Inflammatory macrophage (primary cell): ENCODE data around the gene TMEM145.

Experiments
- DNase-seq, 2 donors: peaks; one replicate each; pipeline ENCODE4 v3.0.0-alpha.2; 2020 to 2022

The TMEM145 gene

DNA sequence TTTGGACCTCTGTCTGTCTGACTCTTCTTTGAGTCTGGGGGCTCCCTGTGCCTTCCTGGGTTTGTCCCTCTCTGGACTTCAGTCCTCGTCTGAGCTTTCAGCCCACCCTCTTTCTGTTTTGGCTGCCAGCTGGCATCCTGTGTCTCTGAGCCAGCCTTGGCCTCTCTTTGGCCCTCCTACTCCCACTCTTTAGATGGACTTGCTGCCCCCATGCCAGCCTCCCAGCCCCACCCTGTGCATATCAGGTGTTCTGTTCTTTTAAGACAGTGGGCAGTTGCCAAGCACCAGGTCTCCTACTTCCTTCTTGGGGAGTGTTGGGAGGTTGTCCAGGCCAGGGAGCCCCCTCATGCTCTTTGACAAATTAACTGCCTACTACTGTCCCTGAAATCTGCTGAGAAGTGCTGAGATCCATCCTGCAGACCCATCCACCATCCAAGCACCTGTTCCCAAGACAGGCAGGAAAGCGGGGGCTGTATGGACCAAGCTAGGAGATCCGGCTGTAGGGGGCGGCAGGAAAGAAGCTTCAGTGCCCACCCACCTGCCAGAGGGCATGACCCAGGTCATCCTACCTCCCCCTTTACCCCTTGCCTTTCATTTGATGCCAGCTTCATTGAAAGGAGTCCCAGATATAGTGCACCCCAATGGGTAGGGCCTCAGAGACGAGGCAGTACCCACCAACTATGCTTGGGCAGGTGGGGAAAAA, 34.5 kb upstream of the TMEM145 start:
- DNase-seq, result no peak

- DNase-seq, result no peak
Observed at GRCh38 chr19:42279155-42279901, 33.8 kb upstream of the TMEM145 start.

DNA sequence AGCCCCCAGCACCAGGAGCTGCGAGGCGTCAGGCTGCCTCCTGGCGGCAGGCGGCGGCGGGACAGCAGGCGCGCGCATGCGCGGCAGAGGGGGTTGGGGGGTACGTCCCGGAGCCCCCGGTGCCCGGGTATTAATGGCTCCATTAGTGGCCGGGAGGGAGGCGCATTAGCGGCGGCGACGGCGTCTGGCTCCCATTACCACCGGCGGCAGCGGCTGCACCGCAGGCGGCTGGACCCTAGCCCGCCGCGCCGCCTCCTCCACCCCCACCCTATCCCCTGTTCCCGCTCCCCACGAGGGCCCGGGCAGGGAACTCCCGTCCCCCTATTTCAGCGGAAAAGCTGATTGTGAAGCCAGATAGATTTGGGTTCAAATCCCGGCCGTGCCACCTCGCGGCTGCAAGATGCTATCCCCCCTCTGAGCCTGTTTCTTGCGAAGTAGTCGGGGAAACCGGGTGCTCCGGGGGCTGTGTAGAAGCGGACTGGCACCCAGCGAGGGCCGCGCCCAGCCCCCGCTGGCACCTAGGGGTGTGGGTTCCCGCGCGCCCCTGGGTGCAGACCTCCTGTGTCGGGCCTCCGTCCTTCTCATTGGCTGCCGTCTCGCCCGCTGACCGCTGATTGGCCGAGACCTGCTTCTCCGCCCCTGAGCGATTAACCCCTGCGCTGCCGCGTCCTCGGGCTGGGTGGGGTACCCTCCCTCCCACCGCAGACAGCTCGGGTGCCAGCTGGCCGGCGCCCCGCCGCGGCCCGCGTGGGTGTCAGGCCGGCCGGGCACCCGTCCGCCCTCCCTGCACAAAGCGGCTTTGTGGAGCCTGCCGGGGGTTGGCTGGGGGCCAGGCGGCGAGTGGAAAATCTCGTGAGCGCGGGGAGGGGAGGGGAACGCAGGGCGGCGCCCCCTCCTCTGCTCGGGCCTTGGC, 33.0 kb upstream of the TMEM145 start:
- peak; percentile 62 to 70 for DNase-seq

GRCh38 chr19:42280815-42281145, 32.3 kb upstream of the TMEM145 start:
- DNase-seq, result no peak

DNA sequence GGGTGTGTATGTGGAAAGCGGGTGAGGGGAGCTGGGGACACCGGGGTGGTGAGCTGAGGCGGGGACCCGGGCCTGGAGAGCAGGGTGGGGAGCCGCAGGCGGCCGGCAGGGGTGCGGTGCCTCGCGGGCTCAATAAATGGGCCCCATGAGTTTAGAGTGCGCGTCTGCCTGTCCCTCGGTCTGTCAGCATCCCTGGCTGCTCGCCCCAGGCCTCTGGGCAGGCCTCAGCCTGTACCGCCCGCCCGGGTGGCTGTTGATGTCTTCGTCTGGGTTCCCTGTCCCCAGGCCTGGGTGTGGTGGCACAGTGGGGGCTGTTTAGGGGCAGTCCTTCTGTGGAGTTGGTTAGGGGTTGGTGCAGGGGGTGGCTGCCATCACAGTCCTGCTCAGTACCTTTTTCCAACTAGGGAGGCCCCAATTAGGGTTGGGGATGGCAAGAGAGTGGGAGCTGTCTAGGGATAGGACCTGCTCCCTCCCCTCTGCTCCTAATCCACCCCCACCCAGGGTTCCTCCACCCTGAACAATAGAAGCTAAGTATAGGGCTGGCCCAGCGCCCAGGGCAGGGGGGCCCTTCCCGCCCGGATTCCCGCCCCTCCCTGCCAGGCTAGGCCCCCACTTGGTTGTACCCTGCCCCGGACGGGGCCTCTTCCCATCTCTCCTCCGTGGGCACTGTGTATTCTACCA, 31.8 kb upstream of the TMEM145 start:
- DNase-seq, result no peak

- peak in 1 of 2 donors; percentile 6 for DNase-seq
Observed at GRCh38 chr19:42281827-42282762, 31.0 kb upstream of the TMEM145 start.

DNA sequence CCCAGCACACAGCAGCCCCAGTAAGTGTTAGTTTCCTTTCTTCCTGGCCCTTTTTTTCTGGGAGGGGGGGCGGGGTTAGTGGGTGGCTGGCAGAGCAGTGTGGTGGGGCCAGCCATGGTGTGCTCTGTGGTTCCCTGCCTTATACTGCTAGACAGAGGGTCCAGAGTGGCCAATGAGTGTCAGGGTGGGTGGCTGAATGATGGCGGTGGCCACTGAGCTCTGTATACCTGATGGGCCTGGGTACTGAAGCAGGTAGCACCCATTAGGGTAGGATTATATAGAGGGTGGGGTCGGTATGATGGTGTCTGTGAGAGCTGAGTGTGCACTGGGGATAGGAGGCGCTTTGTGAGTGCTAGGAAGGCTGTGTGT, 30.3 kb upstream of the TMEM145 start:
- DNase-seq, result no peak

- peak; percentile 92 to 96 for DNase-seq
Observed at GRCh38 chr19:42283188-42284065, 29.7 kb upstream of the TMEM145 start.

GRCh38 chr19:42284066-42284501, 29.0 kb upstream of the TMEM145 start:
- peak; percentile 68 to 82 for DNase-seq

DNA sequence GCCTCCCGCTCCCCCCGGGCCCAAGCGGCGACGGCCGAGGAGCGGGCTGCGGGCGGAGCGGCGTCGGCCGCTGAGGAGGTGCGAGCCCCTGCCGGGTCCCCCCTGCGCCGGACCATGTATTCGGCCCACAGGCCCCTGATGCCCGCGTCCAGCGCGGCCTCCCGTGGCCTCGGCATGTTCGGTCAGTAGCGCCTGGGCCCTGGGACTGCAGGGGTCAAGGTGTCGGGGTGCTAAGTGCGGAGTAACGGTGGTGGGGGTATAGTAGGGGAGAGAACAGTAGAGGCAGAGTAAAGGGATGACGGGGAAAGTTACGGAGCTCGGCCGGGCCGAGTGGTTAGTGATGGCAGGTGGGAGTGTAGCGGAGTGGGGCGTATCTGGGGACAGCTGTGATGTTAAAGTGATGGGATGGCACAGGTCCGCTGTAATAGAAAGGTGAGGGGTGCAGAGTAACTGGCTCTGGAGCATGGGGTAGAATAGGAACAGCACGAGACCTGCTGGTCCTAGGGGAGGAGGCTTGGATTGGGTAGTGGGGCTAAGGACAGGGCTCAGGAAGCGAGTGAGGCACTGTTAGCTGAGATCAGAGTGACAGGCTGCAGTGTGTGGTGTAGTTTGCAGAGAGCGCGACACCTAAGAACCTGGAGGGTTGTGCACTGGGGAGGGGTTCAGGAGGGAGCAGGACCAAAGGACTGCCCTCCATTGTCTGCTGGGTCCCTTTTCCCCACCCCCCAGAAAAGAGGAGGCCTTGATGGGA, 28.3 kb upstream of the TMEM145 start:
- no peak for DNase-seq

DNA sequence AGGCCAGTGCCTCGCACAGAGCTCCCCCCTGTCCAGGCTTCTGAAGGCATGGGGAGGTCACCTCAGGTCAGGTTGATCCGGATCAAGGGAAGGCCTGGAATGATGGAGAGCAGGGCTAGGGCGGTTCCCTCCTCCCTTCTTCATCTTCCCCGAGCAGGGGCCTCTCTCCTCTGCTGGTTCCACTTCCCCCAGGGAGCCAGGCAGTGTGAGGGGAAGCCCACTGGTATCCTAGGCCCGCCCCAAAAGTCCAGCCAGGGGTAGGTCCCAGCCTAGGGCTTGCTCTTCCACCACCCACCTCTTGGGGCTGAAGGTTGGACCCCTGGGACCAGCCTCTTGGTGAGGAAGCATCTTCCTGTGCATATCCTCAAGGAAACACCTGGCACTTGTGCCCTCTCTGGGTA, 27.6 kb upstream of the TMEM145 start:
- peak in 1 of 2 donors; percentile 4 for DNase-seq

DNA sequence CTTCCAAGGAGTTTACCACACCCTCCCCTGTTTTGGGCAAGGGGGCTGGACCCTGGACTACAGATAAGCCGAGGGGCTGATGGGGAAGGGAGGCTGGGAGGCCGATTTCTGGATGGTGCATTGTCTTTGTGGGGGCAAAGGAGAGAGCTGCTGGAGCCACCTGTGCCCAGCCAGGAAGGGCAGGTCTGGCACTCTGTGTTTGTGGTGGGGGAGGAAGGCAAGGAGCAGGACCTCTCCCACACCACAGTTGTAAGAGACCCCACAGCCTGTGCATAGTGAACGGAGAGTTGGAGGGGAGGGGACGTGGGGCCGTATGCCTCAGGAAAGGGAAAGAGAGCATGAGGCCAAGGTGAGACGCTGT, 27.1 kb upstream of the TMEM145 start:
- DNase-seq, result no peak

DNA sequence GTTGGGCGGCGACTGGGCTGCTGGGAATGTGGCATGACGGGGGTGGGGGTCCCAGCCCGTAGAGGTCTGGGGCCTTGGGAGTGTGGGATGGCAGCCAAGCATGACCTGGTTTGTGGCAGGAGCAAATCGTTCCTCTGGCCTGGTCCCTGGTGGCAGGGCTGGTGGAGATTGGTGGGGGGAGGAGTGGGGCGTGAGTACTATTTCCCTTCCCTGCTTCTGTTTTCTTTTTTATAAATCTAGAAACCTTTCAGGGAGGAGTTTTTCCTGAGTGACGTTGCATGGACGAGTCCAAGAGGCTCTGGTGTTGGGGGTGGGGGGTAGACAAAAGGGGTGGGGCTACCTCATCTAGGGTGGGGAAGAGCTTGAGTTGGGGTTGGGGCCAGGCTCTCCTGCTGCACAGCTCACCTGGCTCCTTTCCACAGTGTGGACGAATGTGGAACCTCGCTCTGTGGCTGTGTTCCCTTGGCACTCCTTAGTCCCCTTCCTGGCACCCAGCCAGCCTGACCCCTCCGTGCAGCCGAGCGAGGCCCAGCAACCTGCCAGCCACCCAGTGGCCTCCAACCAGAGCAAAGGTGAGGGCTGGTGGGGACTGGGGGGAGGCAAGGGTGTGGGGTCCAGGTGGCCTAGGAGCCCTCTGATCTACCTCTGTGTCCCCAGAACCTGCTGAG, 26.6 kb upstream of the TMEM145 start:
- peak in 1 of 2 donors; percentile 49 for DNase-seq

GRCh38 chr19:42287017-42287826, 25.9 kb upstream of the TMEM145 start:
- DNase-seq, result no peak

DNA sequence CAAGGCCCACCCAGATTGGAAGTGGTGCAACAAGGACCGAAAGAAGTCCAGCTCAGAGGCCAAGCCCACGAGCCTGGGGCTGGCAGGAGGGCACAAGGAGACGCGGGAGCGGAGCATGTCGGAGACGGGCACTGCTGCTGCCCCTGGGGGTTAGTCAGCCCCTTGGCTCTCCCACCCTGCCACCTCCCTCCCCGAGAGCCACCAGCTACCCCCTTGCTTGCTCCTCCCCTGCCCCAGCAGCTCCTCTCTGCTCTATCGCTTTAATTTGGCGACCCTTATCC, 25.3 kb upstream of the TMEM145 start:
- no peak for DNase-seq

- peak; percentile 35 to 39 for DNase-seq
Observed at GRCh38 chr19:42288387-42288786, 24.7 kb upstream of the TMEM145 start.

GRCh38 chr19:42288881-42289555, 24.1 kb upstream of the TMEM145 start:
- no peak for DNase-seq

DNA sequence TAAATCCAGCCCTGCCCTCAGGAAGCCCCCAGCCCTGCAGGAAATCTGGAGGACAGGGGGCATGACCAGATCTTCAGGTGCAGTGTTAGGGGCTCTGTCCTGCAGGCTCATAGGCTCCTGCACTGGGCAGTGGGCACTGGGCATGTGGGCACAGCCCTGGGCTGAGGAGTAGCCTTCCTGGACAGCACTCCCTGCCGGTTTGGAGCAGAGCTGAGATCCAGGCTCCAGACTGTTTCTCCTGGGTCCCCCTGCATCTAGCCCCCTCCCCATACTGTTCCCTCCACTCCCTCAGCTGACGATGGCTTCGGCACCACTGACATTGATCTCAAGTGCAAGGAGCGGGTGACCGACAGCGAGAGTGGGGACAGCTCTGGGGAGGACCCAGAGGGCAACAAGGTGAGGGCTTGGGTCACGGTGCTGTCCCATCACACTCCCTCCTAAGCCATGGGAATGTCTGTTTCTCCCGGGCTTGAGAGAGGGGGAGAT, 23.5 kb upstream of the TMEM145 start:
- no peak for DNase-seq
